ENCODE data around the gene DNAJC25.

DNA sequence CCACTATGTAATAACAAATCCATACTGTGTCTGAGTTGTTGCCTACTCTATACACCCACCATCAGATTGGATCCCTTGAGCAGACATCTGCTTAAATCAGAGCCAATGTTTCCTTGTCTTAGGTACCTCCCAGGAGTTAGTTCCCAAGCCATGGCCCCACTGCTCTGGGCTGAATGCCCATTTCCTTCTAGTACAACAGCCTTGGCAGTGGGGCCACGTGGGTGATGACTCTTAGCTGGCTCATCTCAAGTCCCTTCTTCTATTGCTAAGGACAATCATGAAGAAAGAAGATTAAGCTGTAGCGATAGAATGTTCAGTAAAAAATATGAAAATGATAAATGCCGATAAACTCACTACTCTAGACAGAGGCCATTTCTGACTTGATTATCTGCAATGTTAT lies 48.2 kb upstream of the DNAJC25 start:
- TF ChIP-seq, protein P1, sequence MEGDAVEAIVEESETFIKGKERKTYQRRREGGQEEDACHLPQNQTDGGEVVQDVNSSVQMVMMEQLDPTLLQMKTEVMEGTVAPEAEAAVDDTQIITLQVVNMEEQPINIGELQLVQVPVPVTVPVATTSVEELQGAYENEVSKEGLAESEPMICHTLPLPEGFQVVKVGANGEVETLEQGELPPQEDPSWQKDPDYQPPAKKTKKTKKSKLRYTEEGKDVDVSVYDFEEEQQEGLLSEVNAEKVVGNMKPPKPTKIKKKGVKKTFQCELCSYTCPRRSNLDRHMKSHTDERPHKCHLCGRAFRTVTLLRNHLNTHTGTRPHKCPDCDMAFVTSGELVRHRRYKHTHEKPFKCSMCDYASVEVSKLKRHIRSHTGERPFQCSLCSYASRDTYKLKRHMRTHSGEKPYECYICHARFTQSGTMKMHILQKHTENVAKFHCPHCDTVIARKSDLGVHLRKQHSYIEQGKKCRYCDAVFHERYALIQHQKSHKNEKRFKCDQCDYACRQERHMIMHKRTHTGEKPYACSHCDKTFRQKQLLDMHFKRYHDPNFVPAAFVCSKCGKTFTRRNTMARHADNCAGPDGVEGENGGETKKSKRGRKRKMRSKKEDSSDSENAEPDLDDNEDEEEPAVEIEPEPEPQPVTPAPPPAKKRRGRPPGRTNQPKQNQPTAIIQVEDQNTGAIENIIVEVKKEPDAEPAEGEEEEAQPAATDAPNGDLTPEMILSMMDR (IDR thresholded peaks at IDR 0.05; ENCODE audit: borderline replicate concordance, extremely low read depth, low read length, poor library complexity, severe bottlenecking) = no peak
- TF ChIP-seq EZH2 (IDR thresholded peaks at IDR 0.05; ENCODE audit: borderline replicate concordance, low read depth, low read length, severe bottlenecking) = no peak
